Neutrophil (primary cell): ENCODE measurements around the gene SYNPO2.

Experiments used
- H3K27ac ChIP-seq: fragments of 200-600 bp; sonication (generic); 2 replicates; pipeline ENCODE4 v1.5.1; 2016; ENCODE audit warnings: mild to moderate bottlenecking, moderate library complexity
- H3K27me3 ChIP-seq: fragments of 200-600 bp; sonication (generic); 2 replicates; pipeline ENCODE4 v1.6.0; 2016; ENCODE audit warnings: mild to moderate bottlenecking
- H3K36me3 ChIP-seq: fragments of 200-600 bp; sonication (generic); 2 replicates; pipeline ENCODE4 v1.5.1; 2017
- H3K4me1 ChIP-seq, 2 experiments: fragments of 200-600 bp in 1 of 2; sonication (generic) in 1 of 2; 1 replicate in 1 of 2; 2 replicates in 1 of 2; pipeline versions ENCODE4 v1.5.1 to v1.6.1; 2013 to 2016; ENCODE audit warnings: low read depth in 1 of 2, low read length in 1 of 2, mild to moderate bottlenecking in 1 of 2, moderate library complexity in 1 of 2; ENCODE audit not compliant: control insufficient read depth in 1 of 2, insufficient read depth in 1 of 2
- H3K4me3 ChIP-seq, 2 experiments: fragments of 200-600 bp in 1 of 2; sonication (generic) in 1 of 2; 1 replicate in 1 of 2; 2 replicates in 1 of 2; pipeline ENCODE4 v1.5.1; 2013 to 2016; ENCODE audit warnings: low read depth in 1 of 2, low read length in 1 of 2, mild to moderate bottlenecking in 1 of 2, moderate library complexity in 1 of 2
- H3K9me3 ChIP-seq: fragments of 200-600 bp; sonication (generic); 2 replicates; pipeline ENCODE4 v1.5.1; 2016
- CTCF ChIP-seq: fragments of 200-600 bp; sonication (generic); IDR thresholded peaks from 2 replicates; pipeline ENCODE4 v1.5.1; 2016; ENCODE audit warnings: antibody characterized with exemption

The SYNPO2 gene

GRCh38 chr4:118987959-118988634, 99.4 kb downstream of the SYNPO2 start:
- Histone ChIP-seq H3K27ac (no peak overlapping the region), H3K27me3 (no peaks in the 10 kb centered on the region)

GRCh38 chr4:118988635-118988972, 100.0 kb downstream of the SYNPO2 start:
- Histone ChIP-seq H3K27me3 (no peaks in the 10 kb centered on the region), H3K27ac (no peak overlapping the region), H3K4me1 (no peaks in the 10 kb centered on the region), H3K9me3 (no peaks in the 10 kb centered on the region), H3K36me3 (no peaks in the 10 kb centered on the region), H3K4me3 (no peak overlapping the region)
- TF ChIP-seq CTCF = no peak

More at GRCh38 chr4:118987959-118988634, 99.4 kb downstream of the SYNPO2 start:
- no peaks in the 10 kb centered on the region for H3K4me1 ChIP-seq
- no peaks in the 10 kb centered on the region for H3K36me3 ChIP-seq
- H3K4me3 ChIP-seq = no peak overlapping the region
- no peaks in the 10 kb centered on the region for H3K9me3 ChIP-seq
- no peak for TF ChIP-seq CTCF

- no peaks in the 10 kb centered on the region for H3K4me1 ChIP-seq
- H3K27me3 ChIP-seq = no peaks in the 10 kb centered on the region
- H3K36me3 ChIP-seq = no peaks in the 10 kb centered on the region
- no peaks in the 10 kb centered on the region for H3K9me3 ChIP-seq
- TF ChIP-seq CTCF = no peak
- H3K4me3 ChIP-seq = no peak overlapping the region
- H3K27ac ChIP-seq = no peak overlapping the region
Measured at GRCh38 chr4:118989098-118990080, 100.7 kb downstream of the SYNPO2 start.

- no peak overlapping the region for H3K27ac ChIP-seq
- H3K4me3 ChIP-seq = no peak overlapping the region
- no peaks in the 10 kb centered on the region for H3K9me3 ChIP-seq
- no peaks in the 10 kb centered on the region for H3K36me3 ChIP-seq
- no peak for TF ChIP-seq CTCF
- no peaks in the 10 kb centered on the region for H3K4me1 ChIP-seq
- H3K27me3 ChIP-seq = no peaks in the 10 kb centered on the region
Measured at GRCh38 chr4:118991686-118992085, 103.0 kb downstream of the SYNPO2 start.

- H3K27me3 ChIP-seq = no peaks in the 10 kb centered on the region
- no peaks in the 10 kb centered on the region for H3K9me3 ChIP-seq
- no peaks in the 10 kb centered on the region for H3K36me3 ChIP-seq
- H3K4me3 ChIP-seq = no peak overlapping the region
- no peaks in the 10 kb centered on the region for H3K4me1 ChIP-seq
- no peak overlapping the region for H3K27ac ChIP-seq
- no peak for TF ChIP-seq CTCF
Measured at GRCh38 chr4:118992149-118992548, 103.5 kb downstream of the SYNPO2 start.
